ENCODE results near the gene EEF1A2.

- peak in 1 of 3 donors; percentile 39 for TF ChIP-seq POLR2A (IDR thresholded peaks at IDR 0.05)
- peak in 2 of 7 experiments; percentile 14 to 18 for TF ChIP-seq CTCF (IDR thresholded peaks at IDR 0.05)
Measured at GRCh38 chr20:63538204-63539091, 39.6 kb upstream of the EEF1A2 start.
